ENCODE data around the gene FOS.
"Not testable (repeated sequence)": the region's sequence is repeated elsewhere in the genome, so short reads cannot be mapped to it uniquely, and the experiment has no call there.

FOS gene

GRCh38 chr14:75277815-75278421 lies 710 bp upstream of the FOS start:
- DNase-seq = peak; percentile 38

GRCh38 chr14:75279153-75279762 lies 630 bp downstream of the FOS start:
- no peak for DNase-seq

- DNase-seq = no peak
Measured at GRCh38 chr14:75279763-75280290, 1.2 kb downstream of the FOS start.

- no peak for DNase-seq
Measured at GRCh38 chr14:75280291-75280830, 1.7 kb downstream of the FOS start.

- DNase-seq = no peak
Measured at GRCh38 chr14:75280831-75281653, 2.4 kb downstream of the FOS start.

GRCh38 chr14:75281654-75282019 lies 3.0 kb downstream of the FOS start:
- DNase-seq = no peak

GRCh38 chr14:75282170-75282554 lies 3.5 kb downstream of the FOS start:
- no peak for DNase-seq

- not testable (repeated sequence) for DNase-seq
Measured at GRCh38 chr14:75282555-75283161, 4.0 kb downstream of the FOS start.

GRCh38 chr14:75283162-75283832 lies 4.7 kb downstream of the FOS start:
- DNase-seq = no peak

GRCh38 chr14:75283833-75284563 lies 5.4 kb downstream of the FOS start:
- no peak for DNase-seq

GRCh38 chr14:75285331-75285730 lies 6.7 kb downstream of the FOS start:
- no peak for DNase-seq

- no peak for DNase-seq
Measured at GRCh38 chr14:75286313-75286712, 7.7 kb downstream of the FOS start.

- DNase-seq = no peak
Measured at GRCh38 chr14:75289840-75290388, 11.3 kb downstream of the FOS start.

- DNase-seq = no peak
Measured at GRCh38 chr14:75290851-75291250, 12.2 kb downstream of the FOS start.

- no peak for DNase-seq
Measured at GRCh38 chr14:75291331-75291730, 12.7 kb downstream of the FOS start.

- no peak for DNase-seq
Measured at GRCh38 chr14:75292101-75292563, 13.5 kb downstream of the FOS start.

GRCh38 chr14:75292886-75293285 lies 14.3 kb downstream of the FOS start:
- DNase-seq = no peak

GRCh38 chr14:75293920-75294648 lies 15.5 kb downstream of the FOS start:
- DNase-seq = peak; percentile 52

GRCh38 chr14:75294649-75295033 lies 16.0 kb downstream of the FOS start:
- DNase-seq = no peak

- no peak for DNase-seq
Measured at GRCh38 chr14:75295061-75295461, 16.4 kb downstream of the FOS start.
